GM21528 (cell line): ENCODE results near the gene RCC1.
A peak's percentile ranks its signal among the peaks of the same experiment; 100 is the strongest.
"Not testable (repeated sequence)": the region's sequence is repeated elsewhere in the genome, so short reads cannot be mapped to it uniquely, and the experiment has no call there.

Experiments
- ATAC-seq: cut with Tn5 transposase; IDR thresholded peaks from one replicate; pipeline ENCODE4 v1.9.1; 2021; ENCODE audit warnings: mild to moderate bottlenecking, moderate library complexity; ENCODE audit not compliant: unreplicated experiment, low FRiP score

The RCC1 gene

DNA sequence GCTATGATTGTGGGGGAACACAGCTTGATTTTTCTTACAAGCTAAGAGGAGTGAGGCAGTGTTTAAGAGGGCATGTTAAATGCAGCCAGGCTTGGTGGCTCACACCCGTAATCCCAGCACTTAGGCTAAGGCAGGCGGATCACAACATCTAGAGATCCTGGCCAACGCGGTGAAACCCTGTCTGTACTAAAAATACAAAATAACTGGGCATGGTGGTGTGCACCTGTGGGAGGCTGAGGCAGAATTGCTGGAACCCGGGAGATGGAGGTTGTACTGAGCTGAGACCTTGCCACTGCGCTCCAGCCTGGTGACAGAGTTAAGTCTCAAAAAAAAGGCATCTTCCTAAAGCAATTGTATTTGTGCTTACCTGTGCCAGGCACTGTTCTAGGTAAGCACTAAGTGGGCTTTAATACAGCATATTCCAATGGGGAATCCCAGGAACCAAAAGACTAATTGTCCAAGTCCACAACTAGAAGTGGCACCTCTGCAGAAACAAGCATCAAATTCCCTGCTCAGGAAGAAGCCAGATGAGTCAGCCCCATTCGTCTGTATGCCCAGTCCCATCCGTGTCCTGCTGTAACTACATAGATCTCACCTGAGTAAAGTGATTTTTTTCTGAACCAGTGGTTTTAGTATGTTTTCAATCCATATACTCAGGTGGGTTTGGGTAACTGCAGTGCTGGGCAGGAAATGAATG, 4.6 kb downstream of the RCC1 start:
- no peak for ATAC-seq

DNA sequence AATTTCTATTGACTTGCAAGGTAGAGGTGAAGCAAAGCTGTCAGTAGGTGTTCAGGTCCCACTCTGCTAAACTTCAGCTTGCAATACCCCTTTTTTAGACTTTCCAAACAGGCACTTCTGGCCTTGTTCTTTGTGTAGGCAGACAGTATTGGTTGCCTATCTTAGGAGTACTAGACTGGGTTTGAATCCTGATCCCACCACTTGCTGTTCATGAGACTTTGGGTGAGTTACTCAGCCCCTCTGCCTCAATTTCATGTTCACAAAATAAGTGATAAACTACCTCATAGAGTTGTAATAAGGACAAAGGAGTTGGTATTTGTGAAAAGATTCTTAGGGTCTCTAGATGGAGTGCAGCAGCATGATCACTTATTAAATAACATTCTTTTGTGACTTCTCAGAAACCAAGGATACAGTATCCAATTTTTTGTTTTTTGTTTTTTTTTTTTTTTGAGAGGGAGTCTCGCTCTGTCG, 5.2 kb downstream of the RCC1 start:
- ATAC-seq, result no peak

DNA sequence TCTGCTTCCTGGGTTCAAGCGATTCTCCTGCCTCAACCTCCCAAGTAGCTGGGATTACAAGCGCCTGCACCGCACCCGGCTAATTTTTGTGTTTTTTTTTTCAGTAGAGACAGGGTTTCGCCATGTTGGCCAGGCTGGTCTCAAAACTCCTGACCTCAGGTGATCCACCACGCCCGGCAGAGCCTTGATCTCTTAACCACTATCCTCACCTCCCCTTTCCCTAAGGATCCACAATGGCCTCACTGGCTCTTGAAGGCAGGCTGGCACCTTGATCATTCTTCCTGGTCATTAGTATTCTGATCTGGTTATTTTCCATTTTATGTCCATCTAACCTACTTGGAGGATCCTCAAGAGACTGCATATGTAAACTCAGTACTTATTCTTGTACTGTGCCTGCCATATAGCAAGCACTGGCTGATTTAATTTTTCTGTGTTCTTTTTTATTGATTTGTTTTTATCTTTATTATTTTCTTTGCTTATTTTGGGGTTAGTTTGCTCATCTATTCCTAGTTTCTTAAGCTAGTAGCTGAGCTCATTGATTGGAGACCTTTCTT, 6.3 kb downstream of the RCC1 start:
- ATAC-seq, result no peak

DNA sequence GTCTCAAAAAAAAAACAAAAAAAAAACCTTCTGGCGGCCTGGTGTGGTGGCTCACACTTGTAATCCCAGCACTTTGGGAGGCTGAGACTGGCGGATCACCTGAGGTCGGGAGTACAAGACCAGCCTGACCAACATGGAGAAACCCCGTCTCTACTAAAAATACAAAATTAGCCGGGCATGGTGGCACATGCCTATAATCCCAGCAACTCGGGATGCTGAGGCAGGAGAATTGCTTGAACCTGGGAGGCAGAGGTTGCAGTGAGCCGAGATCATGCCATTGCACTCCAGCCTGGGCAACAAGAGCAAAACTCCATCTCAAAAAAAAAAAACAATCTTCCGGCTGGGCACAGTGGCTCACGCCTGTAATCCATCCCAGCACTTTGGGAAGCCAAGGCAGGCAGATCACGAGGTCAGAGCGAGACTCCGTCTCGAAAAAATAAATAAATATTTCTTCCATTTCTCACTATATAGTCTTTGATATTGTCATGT, 8.6 kb downstream of the RCC1 start:
- ATAC-seq, result not testable (repeated sequence)

DNA sequence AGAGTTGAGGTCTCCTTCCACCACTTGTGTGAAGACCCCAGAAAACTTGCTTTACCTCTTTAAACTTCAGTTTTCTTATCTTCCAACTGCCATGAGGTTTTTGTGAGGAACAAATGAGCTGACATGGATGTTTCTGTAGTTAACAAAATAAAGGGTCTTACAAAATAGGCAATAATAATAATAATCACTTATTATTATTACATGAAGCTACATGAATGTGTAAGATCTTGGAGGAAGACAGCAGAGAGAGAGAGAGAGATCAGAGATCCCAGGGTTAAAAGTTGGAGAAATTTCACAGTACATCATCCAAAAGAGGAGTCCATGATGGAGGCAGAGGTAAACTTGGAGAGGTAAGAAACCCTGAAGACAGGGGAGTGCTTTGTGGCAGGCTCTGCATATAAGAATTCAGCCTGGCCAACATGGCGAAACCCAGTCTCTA, 10.7 kb downstream of the RCC1 start:
- ATAC-seq, result no peak

DNA sequence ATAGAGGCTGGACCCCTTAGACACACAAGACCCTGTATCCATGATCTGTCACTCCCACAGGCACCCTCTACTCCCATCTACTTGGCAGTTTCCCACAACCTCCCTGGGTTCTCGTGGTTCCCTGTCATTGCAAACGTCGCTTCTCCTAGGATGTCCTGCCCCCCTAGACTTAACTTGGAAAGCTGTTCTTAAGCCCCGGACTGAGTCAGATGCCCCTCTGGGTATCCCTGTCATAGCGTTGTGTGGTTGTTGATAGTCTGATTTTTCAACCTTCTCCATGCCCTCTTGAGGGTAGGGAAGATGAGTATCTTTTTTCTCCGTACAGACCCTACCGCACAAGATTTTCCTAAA, 11.8 kb downstream of the RCC1 start:
- ATAC-seq, result no peak

DNA sequence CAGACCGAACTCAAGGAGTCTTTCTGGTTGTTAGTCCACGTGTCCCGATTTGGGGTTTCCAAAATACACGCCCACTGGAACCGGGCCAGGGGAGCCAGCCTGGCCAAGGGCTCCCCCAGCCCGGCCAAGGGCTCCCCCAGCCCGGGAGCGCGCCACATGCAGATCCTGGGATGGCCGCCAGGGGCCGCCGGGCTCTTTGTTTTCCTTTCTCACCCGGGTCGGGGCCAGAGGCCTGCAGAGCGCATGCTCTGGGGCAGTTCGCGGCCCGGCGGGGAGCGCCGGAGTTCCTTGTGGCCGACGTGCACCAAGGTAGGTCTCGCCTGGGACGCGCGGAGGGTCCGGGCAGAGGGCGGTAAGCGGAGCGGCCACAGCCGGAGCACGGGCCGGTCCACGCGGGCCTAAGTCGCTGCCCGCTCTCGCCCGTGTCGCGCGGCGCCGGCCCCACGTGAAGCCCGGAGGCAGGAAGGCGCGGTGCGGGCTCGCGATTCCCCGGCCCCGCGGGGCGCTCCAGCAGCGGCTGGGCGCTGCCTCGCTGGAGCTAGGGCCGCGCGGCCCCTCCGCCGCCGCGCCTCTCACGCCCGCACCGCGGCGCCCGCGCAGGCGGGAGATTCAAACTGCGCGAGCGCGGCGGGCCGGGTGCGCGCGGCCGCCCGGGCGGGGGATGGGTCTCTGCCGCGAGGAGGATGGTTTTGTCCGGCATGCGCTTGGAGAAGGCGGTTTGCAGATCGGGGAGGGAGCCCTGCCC, 12.3 kb downstream of the RCC1 start:
- peak; percentile 67 for ATAC-seq

DNA sequence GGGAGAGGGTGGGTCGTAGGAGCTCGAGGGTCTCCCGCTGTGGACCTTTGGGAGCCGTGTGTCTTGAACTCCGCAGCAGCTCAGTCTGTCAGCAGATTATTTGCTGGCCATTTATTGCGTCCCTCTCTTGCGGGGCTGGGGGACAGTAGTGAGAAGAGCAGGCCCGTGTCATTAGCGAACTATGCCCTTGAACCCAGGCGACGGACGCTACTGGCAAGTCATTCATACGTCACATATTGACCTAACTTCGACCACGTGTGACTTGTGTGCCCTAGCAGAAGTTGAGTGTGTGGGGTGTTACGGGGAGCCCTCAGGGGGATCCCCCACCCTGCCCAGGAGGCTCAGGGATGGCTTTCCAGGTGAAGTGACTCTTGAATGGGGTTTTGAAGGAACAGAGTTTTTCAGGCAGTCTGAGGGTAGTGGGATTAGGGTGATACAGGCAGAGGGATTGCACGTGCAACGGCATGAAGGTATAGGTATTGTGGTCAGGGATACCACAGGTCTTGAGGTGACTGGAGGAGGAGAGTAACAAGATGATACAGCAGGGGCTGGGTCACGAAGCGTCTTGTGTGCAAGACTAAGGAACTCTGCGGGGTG, 13.0 kb downstream of the RCC1 start:
- peak; percentile 35 for ATAC-seq

DNA sequence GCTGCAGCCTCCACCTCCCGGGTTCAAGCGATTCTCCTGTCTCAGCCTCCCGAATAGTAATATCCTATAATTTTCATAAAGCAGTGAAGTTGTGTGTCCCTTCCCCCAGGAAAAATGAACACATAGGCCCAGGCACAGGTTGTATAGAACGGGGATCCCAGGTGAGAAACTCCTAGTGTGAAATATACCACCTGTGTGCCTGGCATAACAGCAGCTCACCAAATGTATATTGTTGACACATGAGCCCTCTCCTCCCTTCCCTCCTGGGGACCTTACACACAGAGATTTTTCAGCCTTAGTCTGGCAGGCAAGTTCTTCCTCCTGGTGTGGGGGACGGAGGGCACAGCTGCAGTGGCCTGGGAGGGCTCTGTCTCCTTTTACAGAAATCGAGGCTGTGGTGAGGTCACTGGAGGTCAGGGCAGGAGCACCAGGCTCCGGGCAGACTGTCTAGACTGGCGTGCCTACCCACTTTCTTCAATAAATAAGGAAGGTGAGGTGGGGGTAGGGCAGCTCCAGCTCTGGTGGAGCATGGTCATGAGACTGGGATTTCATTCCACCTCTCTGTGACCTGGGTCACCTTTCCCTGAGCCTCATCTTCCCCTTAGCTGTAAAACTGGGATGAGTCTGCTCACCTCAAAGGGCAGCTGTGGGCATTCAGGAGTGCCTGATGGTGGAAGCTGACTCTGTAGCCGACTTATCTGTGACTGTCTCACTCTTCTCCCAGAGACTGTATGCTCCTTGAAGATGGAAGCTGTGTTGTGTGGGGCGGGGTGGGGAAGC, 14.3 kb downstream of the RCC1 start:
- ATAC-seq, result no peak

DNA sequence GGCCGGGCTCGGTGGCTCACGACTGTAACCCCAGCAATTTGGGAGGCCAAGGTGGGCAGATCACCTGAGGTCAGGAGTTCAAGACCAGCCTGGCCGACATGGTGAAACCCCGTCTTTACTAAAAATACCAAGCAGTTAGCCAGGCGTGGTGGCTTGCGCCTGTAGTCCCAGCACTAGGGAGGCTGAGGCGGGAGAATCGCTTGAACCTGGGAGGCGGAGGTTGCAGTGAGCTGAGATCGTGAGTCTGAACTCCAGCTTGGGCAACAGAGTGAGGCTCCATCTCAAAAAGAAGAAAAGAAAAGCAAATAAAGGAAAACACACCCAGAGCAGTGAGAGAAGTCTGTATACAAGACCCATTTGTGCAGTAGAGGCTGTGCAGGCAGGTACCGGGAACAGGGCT, 15.0 kb downstream of the RCC1 start:
- ATAC-seq, result not testable (repeated sequence)

DNA sequence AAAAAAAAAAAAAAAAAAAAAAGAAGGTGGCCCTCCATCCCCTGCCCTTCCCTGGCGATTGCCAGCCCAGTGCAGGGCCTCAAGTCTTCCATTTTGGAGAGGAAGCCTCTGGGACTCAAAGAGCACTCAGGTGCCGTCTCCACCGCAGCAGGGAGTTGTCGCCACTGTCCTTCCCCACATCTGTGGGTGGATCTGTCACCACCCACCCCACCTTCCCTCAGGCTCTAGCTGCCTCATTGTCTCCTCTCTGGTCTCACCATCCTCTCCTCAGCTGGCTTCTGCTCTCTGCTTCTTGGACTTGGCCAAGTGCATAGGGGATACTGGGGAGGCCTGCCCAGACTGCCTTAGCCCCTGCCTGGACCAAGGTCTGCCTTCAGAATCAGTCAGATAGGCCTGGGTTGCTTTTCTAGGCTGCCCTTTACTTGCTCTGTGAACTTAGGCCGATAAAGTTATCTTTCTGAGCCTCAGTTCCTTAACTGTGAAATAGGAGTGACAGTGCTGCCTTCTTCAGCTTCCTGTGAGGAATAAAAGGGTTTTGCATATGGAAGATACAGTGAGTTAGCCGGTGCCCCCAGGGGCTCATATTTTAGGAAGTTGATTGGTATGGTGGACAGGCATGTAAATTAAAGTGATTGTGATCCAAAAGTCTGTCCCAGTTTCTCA, 15.8 kb downstream of the RCC1 start:
- no peak for ATAC-seq

DNA sequence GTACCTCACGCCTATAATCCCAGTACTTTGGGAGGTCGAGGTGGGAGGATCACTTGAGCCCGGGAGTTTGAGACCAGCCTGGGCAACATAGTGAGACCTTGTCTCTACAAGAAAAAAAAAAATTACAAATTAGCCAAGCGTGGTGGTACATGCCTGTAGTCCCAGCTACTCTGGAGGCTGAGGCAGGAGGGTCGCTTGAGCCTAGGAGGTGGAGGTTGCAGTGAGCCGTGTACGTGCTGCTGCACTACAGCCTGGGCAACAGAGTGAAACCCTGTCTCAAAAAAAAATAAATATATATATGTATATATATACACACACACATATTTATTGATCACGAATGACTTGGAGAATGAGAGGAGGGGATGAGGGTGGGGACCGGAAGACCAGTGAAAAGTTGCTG, 16.7 kb downstream of the RCC1 start:
- ATAC-seq, result not testable (repeated sequence)

DNA sequence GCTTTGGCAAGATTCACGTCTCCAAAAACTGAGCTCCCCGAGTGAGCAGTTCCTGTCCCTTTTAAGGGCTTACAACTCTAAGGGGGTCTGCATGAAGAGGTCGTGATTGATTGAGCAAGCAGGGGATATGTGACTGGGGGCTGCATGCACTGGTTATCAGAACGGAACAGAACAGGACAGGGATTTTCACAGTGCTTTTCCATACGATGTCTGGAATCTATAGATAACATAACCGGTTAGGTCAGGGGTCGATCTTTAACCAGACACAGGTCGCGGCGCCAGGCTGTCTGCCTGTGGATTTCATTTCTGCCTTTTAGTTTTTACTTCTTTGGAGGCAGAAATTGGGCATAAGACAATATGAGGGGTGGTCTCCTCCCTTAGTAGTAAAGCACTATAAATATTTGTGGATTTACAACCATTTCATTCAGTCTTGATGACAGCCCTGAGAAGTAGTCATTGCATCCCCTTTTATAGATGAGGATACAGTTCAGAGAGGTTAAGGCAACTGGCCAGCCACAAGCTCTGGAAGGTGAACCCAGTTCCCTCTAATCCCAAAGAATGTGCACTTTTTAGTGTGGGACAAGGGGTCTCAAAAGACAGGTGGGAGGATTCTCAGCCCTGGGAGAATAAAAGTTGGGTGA, 19.3 kb downstream of the RCC1 start:
- ATAC-seq, result not testable (repeated sequence)

DNA sequence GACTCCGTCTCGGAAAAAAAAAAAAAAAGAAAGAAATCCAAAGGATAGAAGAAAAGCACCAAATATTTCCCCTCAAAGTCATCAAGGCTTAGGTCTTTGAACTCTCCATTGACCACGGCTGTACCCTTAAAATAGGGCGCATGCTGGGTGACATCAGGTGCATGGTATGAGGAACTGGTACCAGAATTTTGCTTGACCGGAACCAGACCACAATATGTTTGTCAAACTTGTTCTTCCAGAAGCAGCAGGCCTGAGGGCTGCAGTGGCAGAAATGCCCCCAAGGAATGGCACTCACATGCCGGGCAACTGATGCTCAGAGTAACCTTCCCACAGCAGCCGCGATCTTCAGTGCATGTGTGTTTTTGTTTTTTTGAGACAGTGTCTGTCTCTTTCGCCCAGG, 21.0 kb downstream of the RCC1 start:
- no peak for ATAC-seq

DNA sequence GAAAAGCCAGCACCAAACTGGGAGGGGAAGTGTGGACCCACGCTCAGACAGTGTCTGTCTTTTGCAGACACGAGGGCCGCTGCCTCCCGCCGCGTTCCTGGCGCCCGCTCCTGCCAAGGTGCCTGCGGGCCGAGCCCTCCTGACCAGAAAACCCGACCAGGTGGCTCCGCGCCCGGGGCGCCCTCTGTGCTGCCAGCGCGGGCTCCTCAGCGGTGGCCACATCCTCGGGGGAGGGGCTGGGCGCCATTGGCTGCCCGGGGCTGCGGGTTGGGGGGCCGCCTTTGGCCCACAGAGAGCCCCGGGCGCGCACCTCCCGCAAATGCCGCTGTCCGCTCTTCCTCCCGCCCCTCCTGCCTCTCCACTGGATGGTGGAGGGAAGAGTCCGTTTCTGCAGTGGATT, 24.6 kb downstream of the RCC1 start:
- ATAC-seq, result no peak

DNA sequence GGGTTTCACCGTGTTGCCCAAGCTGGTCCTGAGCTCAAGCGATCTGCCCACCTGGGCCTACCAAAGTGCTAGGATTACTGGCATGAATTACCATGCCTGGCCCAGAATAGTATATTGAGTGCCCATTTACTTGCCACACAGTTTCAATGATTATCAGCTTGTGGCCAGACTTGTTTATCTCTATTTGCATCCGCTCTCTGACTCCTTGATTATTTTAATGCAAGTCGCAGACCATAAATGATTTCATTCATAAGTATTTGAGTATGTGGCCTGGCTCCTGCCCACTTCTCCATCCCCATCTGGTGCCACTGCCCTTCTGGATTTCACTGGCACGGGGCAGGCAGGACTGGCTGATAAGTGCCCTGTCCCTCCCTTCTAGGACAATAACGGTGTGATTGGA, 28.8 kb downstream of the RCC1 start:
- no peak for ATAC-seq

DNA sequence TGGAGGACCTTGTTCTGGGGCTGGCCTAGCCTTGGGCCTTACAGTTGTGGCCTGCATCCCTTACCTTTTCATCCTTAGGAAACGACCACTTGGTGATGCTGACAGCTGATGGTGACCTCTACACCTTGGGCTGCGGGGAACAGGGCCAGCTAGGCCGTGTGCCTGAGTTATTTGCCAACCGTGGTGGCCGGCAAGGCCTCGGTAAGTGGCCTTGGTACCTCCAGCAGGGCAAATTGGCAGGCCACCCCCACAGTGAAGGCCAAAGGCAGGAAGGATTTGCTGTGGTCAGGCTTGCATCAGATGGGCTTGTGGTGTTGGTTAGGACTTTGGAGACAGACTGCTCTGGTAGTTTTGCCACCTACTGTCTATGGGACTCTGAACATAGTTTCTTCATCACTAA, 29.3 kb downstream of the RCC1 start:
- no peak for ATAC-seq

DNA sequence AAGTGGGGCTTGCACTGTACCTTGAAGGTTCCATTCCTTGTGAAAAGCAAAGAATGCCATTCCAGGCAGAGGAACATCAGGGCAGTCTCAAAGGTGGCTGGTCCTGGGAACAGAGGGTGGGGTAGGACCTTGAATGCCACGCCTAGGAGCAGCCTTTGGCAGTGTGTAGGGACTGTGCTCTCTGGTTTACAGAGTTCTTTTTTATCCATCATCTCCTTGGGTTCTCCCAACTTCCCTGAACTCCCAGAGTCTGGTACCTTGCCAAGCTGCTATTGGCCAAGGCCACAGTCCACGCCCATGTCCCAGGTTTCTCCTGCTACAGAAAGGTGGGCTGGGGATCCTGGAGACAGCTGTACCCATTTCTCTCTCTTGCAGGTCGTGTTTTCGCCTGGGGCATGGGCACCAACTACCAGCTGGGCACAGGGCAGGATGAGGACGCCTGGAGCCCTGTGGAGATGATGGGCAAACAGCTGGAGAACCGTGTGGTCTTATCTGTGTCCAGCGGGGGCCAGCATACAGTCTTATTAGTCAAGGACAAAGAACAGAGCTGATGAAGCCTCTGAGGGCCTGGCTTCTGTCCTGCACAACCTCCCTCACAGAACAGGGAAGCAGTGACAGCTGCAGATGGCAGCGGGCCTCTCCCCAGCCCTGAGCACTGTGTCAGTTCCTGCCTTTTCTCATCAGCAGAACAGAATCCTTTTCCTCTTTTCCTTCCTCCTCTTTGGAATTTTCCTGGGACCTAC, 31.8 kb downstream of the RCC1 start:
- no peak for ATAC-seq

DNA sequence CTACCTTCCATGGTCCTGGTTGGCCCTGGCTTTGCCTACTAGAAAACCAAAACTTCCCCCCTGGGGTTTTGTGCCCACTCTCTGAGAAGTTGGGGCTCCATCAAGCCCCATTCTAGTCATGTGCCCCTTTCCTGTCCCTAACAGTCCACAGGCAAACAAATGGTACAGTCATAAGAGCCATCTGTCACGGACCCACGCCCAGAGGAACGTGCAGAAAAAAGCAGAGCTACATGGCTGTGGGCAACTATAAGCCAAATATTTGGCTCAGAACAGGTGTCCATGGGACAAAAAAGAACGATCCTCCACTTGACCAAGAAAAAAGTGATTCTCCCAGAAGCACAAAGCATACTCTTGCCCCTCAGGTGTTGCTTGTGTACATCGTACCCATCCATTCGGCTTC, 32.4 kb downstream of the RCC1 start:
- no peak for ATAC-seq
